Sigmoid colon (tissue), 7 donors: ENCODE data around the gene KRT10. TPM values are rescaled to one million over a fixed set of nuclear protein-coding genes. Genes with fewer than 3 reads are reported as not detected.

Source experiments
- DNase-seq: peaks from one replicate; pipeline ENCODE4 v3.0.0-alpha.2; 2019
- H3K27ac ChIP-seq, 4 donors: fragments of 200-600 bp; sonication (generic); one replicate each; pipeline ENCODE4 v1.5.1; 2016 to 2019; ENCODE audit warnings: mild to moderate bottlenecking in 1 of 4
- H3K27me3 ChIP-seq, 3 donors: fragments of 200-600 bp; sonication (generic); one replicate each; pipeline ENCODE4 v1.5.1; 2019; ENCODE audit warnings: mild to moderate bottlenecking in 1 of 3
- H3K36me3 ChIP-seq, 4 donors: fragments of 200-600 bp; sonication (generic); one replicate each; pipeline ENCODE4 v1.5.1; 2016 to 2019
- H3K4me1 ChIP-seq, 4 donors: fragments of 200-600 bp; sonication (generic); one replicate each; pipeline ENCODE4 v1.5.1; 2017 to 2019
- H3K4me3 ChIP-seq, 4 donors: fragments of 200-600 bp; sonication (generic); one replicate each; pipeline ENCODE4 v1.5.1; 2017 to 2019; ENCODE audit warnings: mild to moderate bottlenecking in 2 of 4, moderate library complexity in 1 of 4
- H3K9me3 ChIP-seq, 4 donors: fragments of 200-600 bp in 3 of 4; sonication (generic) in 3 of 4; one replicate each; pipeline versions ENCODE4 v1.5.1 to v1.6.1; 2013 to 2019
- CTCF ChIP-seq, 4 experiments: fragments of 450-650 bp in 3 of 4; fragments of 200-600 bp in 1 of 4; IDR thresholded peaks; one replicate each; pipeline ENCODE4 v1.5.1; 2016 to 2019; ENCODE audit warnings: antibody characterized with exemption in 4 of 4, mild to moderate bottlenecking in 3 of 4, moderate library complexity in 2 of 4
- EP300 ChIP-seq, 4 donors: sonication (generic); formaldehyde crosslinking; IDR thresholded peaks; one replicate each; pipeline ENCODE4 v1.6.1; 2017; ENCODE audit warnings: antibody characterized with exemption in 4 of 4
- POLR2A ChIP-seq, 2 donors: fragments of 450-650 bp; IDR thresholded peaks; one replicate each; pipeline ENCODE4 v1.6.1; 2016; ENCODE audit warnings: antibody characterized with exemption in 2 of 2, mild to moderate bottlenecking in 2 of 2, moderate library complexity in 2 of 2
- POLR2AphosphoS5 ChIP-seq, 4 donors: sonication (generic); formaldehyde crosslinking; IDR thresholded peaks; one replicate each; pipeline ENCODE4 v1.6.1; 2017; ENCODE audit warnings: antibody characterized with exemption in 4 of 4
- WGBS, 2 donors: extraction: QIAGEN DNeasy Blood & Tissue Kit; methylation state at CpG; one replicate each; pipeline ENCODE4 v1.1.7; 2013; 5-methylcytosine and 5-hydroxymethylcytosine counted together
- intact Hi-C: fragments of 100-400 bp; cut with DNase I; formaldehyde crosslinking; loops from one replicate; pipeline ENCODE4 v1.15.1; 2023
- polyA plus RNA-seq, 3 donors: library from polyadenylated mRNA; stranded (reverse); fragments of 200-250 nt; gene quantifications; one replicate each; pipeline ENCODE4 v1.2.3, GENCODE V29; 2013
- total RNA-seq, 4 donors: library from RNA; depleted of rRNA; stranded (reverse); fragments of >200 nt; gene quantifications; one replicate each; pipeline ENCODE4 v1.1.0, GENCODE V29; 2016
- donor health status: healthy with polysubstance abuse.
- donor health status: Bipolar disorder and iron deficiency.
- donor health status: healthy.

Gene KRT10
- total and polyA plus RNA-seq, 7 donors: 0.83 to 42.0 (median 14.6) TPM

GRCh38 chr17:40803617-40804082 is 18.8 kb downstream of the KRT10 start:
- WGBS, 2 donors: 5 to 13% methylated on average over 13 of the region's 13 CpGs
- H3K27me3 ChIP-seq: peaks cover 0 to 39% (median 3%) of the 10 kb centered on the region in 3 donors

GRCh38 chr17:40801157-40801556 is 21.3 kb downstream of the KRT10 start:
- intact Hi-C loops: loop anchor here (5.0 kb wide), 2 partner anchors 746 to 861 kb away; no protein-coding TSS in a partner anchor
- no peak for DNase-seq
- 50 to 78% methylated on average over 2 of the region's 2 CpGs for WGBS, 2 donors
- Histone ChIP-seq H3K4me1 (no peaks in the 10 kb centered on the region), H3K9me3 (no peaks in the 10 kb centered on the region), H3K4me3 (no peak overlapping the region), H3K27ac (no peak overlapping the region), H3K27me3 (peaks cover 0 to 40% (median 7%) of the 10 kb centered on the region in 3 donors), H3K36me3 (no peaks in the 10 kb centered on the region)
- no peak for TF ChIP-seq EP300 (IDR thresholded peaks at IDR 0.05)
- no peak for TF ChIP-seq POLR2A (IDR thresholded peaks at IDR 0.05)
- no peak for TF ChIP-seq POLR2AphosphoS5 (IDR thresholded peaks at IDR 0.05)
- no peak for TF ChIP-seq CTCF (IDR thresholded peaks at IDR 0.05)

More at GRCh38 chr17:40803617-40804082, 18.8 kb downstream of the KRT10 start:
- H3K4me1 ChIP-seq: no peaks in the 10 kb centered on the region
- no peaks in the 10 kb centered on the region for H3K9me3 ChIP-seq
- H3K36me3 ChIP-seq: no peaks in the 10 kb centered on the region
- DNase-seq: peak; percentile 75
- no peak overlapping the region for H3K4me3 ChIP-seq
- TF ChIP-seq CTCF (IDR thresholded peaks at IDR 0.05) (peak; percentile 40 to 66 (median 48)), POLR2A (IDR thresholded peaks at IDR 0.05) (no peak)
- H3K27ac ChIP-seq: no peak overlapping the region
- intact Hi-C loops: loop anchor here (5.0 kb wide), 2 partner anchors 744 to 859 kb away; no protein-coding TSS in a partner anchor

- WGBS, 2 donors: 64 to 70% methylated on average over 1 of the region's 1 CpG
- TF ChIP-seq POLR2A (IDR thresholded peaks at IDR 0.05): no peak
- TF ChIP-seq POLR2AphosphoS5 (IDR thresholded peaks at IDR 0.05): no peak
- TF ChIP-seq CTCF (IDR thresholded peaks at IDR 0.05): no peak
- no peak for TF ChIP-seq EP300 (IDR thresholded peaks at IDR 0.05)
- H3K4me1 ChIP-seq: no peaks in the 10 kb centered on the region
- H3K4me3 ChIP-seq: no peak overlapping the region
- H3K27ac ChIP-seq: no peak overlapping the region
- peaks cover 0 to 35% (median 7%) of the 10 kb centered on the region in 3 donors for H3K27me3 ChIP-seq
- intact Hi-C loops: loop anchor here (5.0 kb wide), 2 partner anchors 747 to 862 kb away; no protein-coding TSS in a partner anchor
- H3K36me3 ChIP-seq: no peaks in the 10 kb centered on the region
- DNase-seq: no peak
- H3K9me3 ChIP-seq: no peaks in the 10 kb centered on the region
Measured at GRCh38 chr17:40800381-40800780, 22.0 kb downstream of the KRT10 start.

GRCh38 chr17:40799859-40800258 is 22.6 kb downstream of the KRT10 start, which contains the start of gene KRT28:
Gene KRT28, minus strand, starts transcription at chr17:40799959. Its CDS starts 66 bp downstream, at chr17:40799893.
- DNase-seq: no peak
- Histone ChIP-seq H3K36me3 (no peaks in the 10 kb centered on the region), H3K27ac (no peak within 1 kb of the TSS), H3K4me1 (no peaks in the 10 kb centered on the region), H3K27me3 (peaks cover 0 to 33% (median 7%) of the 10 kb centered on the region in 3 donors), H3K4me3 (no peak within 1 kb of the TSS), H3K9me3 (no peaks in the 10 kb centered on the region)
- intact Hi-C loops: loop anchor here (5.0 kb wide), 2 partner anchors 747 to 862 kb away; no protein-coding TSS in a partner anchor
- TF ChIP-seq POLR2AphosphoS5 (IDR thresholded peaks at IDR 0.05) (no peak), CTCF (IDR thresholded peaks at IDR 0.05) (no peak), EP300 (IDR thresholded peaks at IDR 0.05) (no peak), POLR2A (IDR thresholded peaks at IDR 0.05) (no peak)
- WGBS, 2 donors: 78 to 86% methylated on average over 3 of the region's 3 CpGs
